HG02870 (cell line): ENCODE measurements around the gene ARID1A.

Experiments used
- ATAC-seq: cut with Tn5 transposase; IDR thresholded peaks from one replicate; pipeline ENCODE4 v1.9.1; 2021; ENCODE audit warnings: mild to moderate bottlenecking, moderate library complexity; ENCODE audit not compliant: unreplicated experiment

The ARID1A gene

GRCh38 chr1:26758358-26758757 is 62.5 kb downstream of the ARID1A start:
- no peak for ATAC-seq

- ATAC-seq: no peak
Observed at GRCh38 chr1:26759531-26759930, 63.7 kb downstream of the ARID1A start.

GRCh38 chr1:26761217-26761616 is 65.4 kb downstream of the ARID1A start:
- ATAC-seq: no peak

GRCh38 chr1:26767714-26768113 is 71.9 kb downstream of the ARID1A start:
- no peak for ATAC-seq

GRCh38 chr1:26768755-26769154 is 72.9 kb downstream of the ARID1A start:
- ATAC-seq: no peak

DNA sequence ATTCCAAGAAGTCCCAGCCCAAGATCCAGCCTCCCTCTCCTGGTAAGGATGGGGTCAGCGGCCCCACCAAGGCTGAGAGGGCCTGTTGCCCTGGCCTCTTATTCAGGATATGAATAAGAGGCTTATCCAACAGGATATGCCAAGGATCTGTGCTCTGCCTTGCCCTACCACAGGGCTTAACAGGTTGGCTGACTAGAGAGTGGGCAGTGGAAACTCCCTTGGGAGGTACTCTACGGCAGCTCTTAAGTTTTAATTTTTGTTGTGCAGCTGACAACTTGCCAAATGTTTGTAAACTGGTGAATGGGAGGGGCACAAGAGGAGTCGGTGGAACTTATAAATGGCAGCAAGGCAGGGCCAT is 75.4 kb downstream of the ARID1A start:
- ATAC-seq: no peak

DNA sequence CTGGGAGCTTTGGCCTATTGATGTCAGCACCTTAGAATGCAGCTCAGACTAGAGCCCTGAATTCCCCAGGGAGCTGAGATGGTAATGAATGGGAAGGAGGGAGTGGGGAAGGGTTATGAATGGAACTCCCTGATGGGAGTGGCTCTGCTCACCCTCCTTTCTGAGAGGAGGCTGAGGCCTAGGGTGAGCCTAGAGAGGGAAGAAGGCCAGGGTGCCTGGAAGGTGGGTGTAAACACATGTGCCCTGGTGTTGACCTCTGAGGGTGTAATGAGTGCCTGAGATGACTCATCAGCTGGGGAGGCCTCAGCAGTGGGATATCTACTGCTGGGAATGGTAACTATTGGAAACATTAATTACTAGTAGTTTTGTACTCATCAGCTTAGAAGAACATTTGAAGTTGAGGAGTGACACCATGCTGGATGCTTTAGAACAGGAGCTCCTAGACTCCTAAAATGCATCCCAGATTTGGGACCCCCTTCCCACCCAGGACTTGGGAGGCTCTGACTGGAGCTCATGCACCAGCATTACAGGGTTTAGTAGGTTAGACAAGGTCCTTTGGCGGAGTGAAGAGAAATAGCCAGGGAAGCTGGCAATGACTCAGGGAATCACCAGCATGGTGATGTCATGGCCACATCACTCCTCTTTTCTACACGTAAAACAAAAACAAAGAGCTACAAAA is 76.0 kb downstream of the ARID1A start:
- ATAC-seq: no peak

DNA sequence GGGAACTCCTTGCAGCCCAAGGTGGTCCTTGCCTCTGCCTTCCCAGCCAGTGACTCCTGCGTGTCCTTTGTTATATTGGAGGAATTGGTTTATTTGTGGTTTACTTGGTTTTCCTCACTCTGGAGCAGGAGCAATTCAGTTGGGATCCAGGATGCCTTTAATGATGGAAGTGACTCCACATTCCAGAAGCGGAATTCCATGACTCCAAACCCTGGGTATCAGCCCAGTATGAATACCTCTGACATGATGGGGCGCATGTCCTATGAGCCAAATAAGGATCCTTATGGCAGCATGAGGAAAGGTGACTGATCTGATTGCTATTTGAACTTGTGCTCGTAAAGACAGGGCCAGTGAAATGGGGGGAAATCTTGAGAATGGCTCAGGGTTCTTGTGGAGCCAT is 76.9 kb downstream of the ARID1A start:
- no peak for ATAC-seq

DNA sequence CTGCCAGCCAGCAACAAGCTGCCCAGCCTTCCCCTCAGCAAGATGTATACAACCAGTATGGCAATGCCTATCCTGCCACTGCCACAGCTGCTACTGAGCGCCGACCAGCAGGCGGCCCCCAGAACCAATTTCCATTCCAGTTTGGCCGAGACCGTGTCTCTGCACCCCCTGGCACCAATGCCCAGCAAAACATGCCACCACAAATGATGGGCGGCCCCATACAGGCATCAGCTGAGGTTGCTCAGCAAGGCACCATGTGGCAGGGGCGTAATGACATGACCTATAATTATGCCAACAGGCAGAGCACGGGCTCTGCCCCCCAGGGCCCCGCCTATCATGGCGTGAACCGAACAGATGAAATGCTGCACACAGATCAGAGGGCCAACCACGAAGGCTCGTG is 78.6 kb downstream of the ARID1A start:
- no peak for ATAC-seq

GRCh38 chr1:26775666-26776065 is 79.9 kb downstream of the ARID1A start:
- no peak for ATAC-seq

DNA sequence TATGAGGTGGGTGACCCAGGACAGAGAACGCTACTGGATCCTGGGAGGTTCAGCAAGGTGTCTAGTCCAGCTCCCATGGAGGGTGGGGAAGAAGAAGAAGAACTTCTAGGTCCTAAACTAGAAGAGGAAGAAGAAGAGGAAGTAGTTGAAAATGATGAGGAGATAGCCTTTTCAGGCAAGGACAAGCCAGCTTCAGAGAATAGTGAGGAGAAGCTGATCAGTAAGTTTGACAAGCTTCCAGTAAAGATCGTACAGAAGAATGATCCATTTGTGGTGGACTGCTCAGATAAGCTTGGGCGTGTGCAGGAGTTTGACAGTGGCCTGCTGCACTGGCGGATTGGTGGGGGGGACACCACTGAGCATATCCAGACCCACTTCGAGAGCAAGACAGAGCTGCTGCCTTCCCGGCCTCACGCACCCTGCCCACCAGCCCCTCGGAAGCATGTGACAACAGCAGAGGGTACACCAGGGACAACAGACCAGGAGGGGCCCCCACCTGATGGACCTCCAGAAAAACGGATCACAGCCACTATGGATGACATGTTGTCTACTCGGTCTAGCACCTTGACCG is 83.4 kb downstream of the ARID1A start:
- no peak for ATAC-seq

DNA sequence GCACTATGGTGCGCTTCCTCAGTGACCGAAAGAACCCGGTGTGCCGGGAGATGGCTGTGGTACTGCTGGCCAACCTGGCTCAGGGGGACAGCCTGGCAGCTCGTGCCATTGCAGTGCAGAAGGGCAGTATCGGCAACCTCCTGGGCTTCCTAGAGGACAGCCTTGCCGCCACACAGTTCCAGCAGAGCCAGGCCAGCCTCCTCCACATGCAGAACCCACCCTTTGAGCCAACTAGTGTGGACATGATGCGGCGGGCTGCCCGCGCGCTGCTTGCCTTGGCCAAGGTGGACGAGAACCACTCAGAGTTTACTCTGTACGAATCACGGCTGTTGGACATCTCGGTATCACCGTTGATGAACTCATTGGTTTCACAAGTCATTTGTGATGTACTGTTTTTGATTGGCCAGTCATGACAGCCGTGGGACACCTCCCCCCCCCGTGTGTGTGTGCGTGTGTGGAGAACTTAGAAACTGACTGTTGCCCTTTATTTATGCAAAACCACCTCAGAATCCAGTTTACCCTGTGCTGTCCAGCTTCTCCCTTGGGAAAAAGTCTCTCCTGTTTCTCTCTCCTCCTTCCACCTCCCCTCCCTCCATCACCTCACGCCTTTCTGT is 84.6 kb downstream of the ARID1A start:
- no peak for ATAC-seq

GRCh38 chr1:26781206-26781825 is 85.5 kb downstream of the ARID1A start:
- no peak for ATAC-seq

DNA sequence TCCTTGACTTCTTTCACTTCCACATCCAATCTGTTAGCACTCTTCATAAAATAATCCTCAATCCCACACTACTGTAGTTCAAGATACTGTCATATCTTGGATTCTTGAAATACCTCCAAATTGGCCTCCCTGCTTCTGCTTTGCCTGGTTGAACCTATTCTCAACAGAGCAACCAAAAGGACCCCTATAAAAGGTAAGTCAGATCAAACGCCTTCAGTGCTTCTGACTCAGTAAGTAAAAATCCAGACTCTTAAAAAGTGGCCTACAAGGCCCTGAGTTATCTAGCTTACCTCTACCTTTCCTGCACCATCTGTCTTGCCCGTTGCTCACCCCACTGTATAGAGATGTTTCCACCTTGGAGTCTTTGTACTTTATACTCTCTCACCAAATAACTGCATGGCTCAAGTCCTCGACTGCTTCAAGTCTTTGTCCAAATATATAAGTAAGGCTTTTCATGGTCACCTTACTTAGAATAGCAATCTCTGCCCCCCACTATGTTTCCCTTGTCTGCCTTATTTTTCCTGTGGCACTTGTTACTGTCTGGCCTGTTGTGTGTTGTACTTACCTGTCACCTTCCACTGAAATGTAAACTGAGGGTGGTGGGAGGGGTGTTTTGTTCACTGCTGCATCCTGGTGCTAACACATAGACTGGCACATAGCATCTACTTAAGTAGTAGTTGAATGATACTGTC is 86.9 kb downstream of the ARID1A start:
- no peak for ATAC-seq

DNA sequence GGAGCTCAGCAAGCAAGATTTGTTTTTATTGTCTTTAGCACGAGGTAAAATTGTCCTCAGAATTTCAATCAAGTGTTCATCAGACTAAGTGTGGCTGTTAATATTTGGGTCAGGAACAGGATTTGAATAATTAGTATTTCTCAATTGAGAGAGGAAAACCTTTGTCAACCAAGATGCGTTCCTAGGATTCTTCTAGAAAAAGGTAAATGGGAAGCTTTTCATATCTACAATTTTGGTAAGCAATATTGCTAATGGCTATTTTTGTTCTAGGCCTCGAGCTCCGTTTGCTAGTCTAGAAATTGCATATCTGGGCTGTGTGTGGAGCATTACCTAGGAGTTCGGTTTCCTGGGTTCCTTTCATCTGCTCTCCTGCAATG is 87.8 kb downstream of the ARID1A start:
- ATAC-seq: no peak

DNA sequence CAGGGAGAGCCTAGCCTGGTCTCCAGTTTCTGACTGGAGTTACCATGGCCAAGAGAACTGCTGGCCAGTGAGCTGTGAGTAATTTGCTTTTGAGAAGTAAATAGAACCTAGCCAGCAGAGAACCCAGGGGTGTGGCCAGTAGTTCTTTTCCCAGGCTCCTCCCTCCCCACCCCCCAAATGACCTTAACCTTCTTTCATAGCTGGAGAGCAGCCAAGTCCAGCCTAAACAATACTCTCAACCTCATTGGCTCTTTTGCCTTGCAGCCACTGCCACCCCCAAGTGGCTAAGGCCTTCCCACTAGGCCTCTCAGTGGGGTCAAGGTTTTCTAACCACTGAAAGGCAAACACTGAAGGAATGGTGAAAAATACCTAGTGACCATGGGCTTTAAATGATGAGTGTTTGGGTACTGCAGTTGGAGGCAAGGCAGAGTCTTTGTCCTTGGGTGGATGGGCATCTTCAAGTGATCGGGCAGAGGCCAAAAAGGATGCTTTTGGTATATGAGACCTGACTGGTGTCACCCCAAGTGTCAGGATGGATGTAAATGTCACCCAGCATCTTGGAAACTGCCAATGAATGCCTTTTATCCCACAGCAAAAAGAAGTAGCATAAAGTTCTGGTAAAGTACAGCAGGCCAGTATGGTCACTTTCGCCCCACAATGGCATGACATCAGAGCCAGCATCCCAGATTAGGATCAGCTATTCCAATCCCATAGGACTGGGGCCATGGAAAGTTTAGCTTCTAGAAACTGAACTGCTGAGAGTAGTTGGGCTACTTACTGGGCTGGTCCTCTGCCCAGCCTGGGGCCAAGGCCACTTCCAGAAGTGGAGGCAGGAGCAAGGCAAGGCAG is 88.4 kb downstream of the ARID1A start:
- no peak for ATAC-seq

- no peak for ATAC-seq
Observed at GRCh38 chr1:26784886-26785285, 89.1 kb downstream of the ARID1A start.

- no peak for ATAC-seq
Observed at GRCh38 chr1:26785611-26786436, 90.0 kb downstream of the ARID1A start.

DNA sequence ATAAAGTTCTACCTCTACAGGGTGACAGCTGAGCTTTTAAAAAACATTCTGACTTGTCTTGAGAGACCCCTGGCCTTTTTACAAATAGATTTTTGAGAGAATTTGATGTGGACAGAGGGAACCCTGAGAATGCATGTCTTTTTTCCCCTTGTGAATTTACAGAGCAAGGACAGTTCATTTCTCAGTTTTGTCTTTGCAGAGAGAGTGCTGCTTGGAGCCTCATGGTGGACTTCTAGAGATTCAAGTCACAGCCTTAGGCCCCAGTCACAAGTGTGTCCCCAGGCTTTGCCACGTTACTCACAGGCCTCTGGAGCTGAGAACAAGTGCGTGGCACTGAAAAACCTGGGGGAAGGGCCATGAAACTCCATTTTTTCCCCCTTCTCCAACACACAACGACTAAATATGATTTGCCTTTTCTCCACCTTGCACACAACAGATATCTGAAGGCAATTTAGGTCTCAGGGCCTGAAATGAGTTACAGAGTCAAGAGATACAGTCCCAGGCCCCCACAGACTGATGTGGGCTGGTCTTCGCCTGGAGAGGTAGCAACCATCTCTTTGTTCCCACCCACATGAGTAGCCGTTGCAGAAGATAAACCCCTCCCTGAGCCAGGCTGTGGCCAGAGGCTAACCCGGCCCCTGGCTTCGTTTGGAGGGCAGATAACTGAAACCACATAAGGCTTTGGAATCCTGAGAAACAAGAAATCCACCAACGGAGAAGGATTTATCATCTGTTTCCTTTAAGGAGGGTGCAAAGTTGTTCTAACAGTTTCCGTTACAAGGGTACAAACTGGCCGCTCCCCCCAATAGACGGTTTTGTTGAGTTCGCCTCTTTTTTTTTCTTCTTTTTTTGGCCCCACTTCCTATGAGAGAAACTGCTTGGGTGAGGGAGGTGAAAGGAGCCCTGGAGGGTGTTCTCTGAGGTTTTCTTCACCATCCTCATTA is 90.9 kb downstream of the ARID1A start:
- ATAC-seq: no peak
